ENCODE results near the gene PRKAR2A.
"Not testable (repeated sequence)": the region's sequence is repeated elsewhere in the genome, so short reads cannot be mapped to it uniquely, and the experiment has no call there.

Gene PRKAR2A

DNA sequence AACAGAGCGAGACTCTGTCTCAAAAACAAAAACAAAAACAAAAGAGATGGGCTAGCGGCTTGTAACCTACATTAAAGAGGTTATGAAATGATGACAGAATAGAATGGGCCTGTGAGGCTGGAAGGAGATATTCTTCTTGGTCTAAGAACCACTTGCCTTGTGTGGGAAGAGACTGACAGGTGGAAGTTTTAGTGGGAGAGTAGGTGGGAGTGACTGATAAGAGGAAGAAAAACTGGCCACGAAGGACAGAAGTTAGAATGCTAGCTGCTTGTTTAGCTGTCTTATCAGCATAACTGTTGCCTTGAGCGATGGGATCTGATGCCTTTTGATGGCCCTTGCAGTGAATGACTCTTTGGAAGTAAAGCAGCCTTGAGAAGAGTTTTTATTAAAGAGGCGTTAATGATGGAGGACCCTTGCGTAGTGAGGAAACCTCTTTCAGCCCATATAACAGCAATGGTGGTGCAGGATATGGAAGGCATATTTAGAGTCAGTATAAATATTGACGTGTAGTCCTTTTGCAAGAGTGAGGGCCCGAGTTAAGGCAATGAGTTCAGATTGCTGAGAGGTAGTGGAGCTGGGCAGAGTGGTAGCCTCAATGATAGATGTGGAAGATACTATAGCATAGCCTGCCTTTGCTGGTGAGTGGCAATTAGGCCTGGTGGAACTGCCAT, 122.4 kb downstream of the PRKAR2A start:
- DNase-seq (ENCODE audit: low spot score) = not testable (repeated sequence)

DNA sequence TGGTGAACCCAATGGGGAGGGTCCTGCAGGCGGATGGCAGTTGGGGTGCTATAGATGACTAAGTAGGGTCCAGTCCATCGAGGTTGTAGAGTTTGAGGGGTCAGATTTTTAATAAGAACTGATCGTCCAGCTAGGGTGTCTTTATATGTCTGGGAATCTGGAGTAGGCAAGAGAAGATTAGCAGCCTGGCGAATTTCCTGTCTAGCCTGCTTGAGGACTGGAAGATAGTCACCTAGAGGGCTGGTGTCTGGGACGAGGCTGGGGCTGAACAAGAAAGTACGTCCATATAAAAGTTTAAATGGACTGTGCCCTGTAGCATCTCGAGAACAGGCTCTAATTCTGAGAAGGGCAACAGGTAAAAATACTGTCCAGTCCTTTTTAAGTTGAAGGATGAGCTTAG, 123.9 kb downstream of the PRKAR2A start:
- DNase-seq (ENCODE audit: low spot score) = no peak

DNA sequence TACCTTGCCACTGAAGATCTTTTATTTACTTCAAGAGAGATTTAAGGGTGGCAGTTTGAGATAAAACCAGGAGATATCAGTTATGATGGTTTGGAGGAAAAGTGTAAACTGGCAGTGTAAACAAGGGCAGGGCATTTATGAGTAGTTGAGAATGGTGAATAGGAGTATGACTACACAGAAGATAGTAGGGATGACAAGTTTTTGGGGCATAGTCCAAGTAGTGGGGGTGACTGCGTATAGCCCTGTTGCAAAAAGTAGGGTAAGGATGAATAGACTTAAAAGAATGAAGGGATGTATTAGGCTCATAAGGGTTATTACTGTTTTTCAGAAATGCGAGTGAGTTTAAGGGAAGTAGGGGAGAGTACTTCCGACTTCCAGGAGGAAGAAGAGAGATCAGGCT, 124.4 kb downstream of the PRKAR2A start:
- DNase-seq (ENCODE audit: low spot score) = not testable (repeated sequence)

DNA sequence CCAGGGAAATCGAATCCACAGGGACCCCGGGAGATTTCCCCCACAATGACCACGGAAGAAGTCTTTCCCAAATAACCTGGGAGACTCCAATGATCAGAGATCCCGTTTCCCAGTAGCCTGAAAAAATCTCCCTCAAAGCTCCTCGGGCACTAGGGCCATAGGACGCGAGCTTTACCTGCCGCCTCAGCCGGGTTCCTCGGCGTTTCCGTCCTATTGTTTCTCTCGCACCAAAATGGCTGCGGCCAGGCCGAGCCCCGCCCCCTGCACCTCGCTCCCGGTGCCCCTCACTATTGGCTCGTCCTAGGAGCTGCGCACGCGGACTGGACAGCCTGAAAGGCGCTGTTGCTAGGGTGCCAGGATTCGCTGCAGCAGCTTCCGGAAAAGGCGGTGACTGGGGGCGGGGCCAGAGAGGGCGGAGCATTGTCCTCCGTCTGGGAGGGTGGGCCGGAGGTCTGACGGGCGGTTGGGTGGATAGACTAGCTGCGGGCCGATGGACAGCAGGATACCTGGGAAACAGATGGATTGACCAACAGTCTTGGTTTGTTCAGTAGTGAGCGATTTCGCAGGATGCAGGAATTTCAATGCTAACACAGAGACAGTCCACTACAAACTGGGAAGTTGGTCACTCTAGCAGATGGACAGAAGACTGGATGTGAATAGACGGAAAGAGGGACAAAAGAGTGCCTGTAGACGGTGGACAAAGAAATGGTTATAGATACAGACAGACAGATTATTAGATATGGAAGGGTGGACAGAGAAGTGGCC, 130.5 kb downstream of the PRKAR2A start, which contains the start of gene IP6K2:
IP6K2 (minus strand) TSS at position 240 of the 765 bp plus-strand sequence. CDS start 21,930 bp downstream, outside the sequence.
- peak; percentile 99 for DNase-seq (ENCODE audit: low spot score)

DNA sequence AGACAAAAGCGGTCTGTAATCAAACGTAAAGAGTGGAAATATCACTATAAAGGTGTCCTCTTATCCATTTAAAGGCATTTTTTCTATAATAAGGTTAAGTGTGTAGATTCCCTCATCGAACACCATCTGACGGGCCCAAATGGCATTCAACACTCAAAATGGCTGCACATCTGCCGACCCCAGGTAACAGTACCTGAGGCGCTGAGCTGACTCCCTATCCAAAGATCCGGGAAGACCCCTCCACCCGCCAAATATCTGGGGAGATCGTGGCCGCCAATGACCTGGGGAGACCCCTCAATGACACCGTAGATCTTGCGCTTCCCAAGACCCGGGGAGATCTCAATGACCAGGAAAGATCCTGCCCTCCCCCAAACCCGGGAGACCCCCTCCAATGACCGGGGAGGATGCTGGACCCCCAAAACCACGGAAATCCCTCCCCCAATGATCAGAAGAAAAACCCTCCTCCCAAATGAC, 131.1 kb downstream of the PRKAR2A start:
- DNase-seq (ENCODE audit: low spot score) = peak; percentile 67

DNA sequence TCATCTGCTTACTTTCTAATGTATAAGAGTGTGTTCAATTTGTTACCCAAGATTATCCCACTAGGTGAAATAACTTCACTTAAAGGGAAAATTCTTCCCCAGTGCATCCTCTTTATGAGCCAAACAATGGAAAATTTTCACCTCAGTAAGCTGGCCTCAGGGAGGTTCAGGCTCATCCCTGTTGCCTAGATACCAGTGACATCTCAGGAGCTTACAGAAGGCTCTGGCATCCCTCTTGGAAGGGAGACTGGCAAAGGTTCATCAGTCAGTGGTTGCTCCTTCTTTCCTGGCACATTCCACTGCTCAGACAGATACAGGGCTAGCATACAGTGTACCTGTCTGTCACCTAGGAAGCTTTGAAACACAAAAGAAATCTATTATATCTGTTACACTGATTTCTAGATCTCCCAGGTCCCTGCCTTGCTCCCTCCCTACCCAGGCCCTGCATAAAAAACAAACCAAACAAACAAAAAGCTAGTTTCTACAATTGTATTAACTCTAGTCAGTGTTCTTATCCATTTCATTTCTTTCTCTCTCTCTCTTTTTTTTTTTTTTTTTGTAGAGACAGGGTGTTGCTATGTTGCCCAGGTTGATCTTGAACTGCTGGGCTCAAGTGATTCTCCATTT, 132.4 kb downstream of the PRKAR2A start:
- no peak for DNase-seq (ENCODE audit: low spot score)

DNA sequence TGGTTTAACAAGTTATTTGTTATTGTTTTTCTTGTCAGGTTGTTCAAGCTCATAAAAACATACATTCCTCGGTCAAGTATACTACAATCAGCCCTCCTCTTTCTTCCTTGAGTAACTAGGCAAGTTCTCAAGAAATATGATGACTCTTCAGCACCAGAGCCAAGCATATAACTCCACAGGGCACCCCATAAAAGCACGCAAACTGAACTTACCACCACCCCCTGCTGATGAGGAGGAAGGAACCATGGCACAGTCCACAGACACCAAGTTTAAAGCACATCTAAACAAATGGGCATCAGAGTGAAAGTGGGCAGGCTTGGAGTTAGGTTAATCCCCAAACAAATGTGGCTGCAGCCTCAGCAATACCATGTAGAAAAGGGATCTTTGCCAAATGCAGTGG, 135.9 kb downstream of the PRKAR2A start:
- DNase-seq (ENCODE audit: low spot score) = no peak

DNA sequence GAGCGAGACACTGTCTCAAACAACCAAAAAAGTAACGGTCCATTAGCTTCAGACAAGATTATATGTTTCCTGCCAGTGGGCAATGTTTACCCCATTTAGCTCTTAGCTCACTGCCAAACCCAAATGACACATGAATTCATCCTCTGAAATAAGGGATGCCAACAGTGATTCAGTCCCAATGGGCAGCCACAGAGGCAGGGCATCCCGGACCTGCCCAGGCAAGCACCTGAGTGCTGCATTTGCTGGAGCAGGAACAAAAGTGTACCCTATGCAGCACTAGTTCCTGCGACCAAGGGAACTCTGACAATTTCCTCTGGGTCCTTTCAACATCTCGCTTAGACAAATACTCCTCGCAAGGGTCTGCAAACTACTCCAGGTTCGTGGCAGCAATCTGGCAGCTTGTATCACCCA, 138.6 kb downstream of the PRKAR2A start:
- no peak for DNase-seq (ENCODE audit: low spot score)

DNA sequence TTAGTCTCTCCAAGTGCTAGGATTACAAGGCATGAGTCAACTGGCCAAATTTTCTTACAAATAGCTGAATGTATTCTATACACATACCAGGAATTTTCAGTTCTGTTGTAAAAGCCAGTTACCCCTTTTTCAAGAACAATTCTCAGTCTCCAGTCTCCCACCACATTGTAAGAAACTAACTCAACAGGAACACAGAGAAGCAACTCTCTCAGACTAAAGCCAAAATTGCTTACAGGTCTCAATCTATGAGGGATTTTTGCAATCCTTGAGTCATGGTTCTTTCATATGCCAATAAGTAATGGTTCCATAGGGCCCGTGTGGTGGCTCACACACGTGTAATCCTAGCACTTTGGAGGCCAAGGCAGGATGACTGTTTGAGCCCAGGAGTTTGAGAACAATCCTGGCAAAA, 139.2 kb downstream of the PRKAR2A start:
- no peak for DNase-seq (ENCODE audit: low spot score)

DNA sequence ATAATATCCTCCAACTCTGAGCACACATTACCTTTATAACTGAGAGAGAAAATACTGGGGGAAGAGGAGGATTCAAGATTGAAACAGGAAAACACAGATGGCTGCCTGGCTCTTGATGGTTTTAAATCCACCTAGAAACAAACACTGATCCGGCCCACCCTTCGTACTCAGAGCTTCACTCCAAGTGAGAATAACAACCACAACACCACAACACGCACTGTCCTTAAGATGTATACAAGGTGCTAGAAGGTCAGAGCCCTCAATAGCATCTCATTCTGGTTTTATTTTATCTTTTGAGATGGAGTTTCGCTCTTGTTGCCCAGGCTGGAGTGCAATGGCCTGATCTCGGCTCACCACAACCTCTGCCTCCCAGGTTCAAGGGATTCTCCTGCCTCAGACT, 140.5 kb downstream of the PRKAR2A start:
- no peak for DNase-seq (ENCODE audit: low spot score)

DNA sequence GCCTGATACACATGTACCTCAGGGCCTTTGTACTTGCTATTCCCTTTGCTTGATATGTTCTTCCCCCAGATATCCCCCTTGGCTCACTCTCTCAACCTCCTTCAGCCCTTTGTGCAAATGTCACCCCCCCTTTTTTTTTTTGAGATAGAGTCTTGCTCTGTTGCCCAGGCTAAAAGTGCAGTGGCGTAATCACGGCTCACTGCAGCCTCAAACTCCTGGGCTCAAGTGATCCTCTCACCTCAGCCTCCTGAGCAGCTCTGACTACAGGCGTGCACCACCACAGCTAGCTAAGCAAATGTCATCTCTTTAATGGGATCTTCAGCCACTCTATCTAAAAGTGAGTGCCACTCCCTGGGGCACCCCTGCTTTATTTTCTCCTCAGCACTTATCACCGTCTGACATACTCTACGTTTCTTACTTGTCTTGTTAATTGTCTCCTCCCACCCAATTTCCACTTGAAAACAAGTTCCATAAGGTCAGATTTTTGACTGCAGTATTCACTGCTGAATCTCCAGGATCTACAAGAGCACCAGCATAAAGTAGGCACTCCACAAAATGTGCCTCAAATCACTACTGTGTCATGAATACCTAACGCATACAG, 145.3 kb downstream of the PRKAR2A start:
- no peak for DNase-seq (ENCODE audit: low spot score)

DNA sequence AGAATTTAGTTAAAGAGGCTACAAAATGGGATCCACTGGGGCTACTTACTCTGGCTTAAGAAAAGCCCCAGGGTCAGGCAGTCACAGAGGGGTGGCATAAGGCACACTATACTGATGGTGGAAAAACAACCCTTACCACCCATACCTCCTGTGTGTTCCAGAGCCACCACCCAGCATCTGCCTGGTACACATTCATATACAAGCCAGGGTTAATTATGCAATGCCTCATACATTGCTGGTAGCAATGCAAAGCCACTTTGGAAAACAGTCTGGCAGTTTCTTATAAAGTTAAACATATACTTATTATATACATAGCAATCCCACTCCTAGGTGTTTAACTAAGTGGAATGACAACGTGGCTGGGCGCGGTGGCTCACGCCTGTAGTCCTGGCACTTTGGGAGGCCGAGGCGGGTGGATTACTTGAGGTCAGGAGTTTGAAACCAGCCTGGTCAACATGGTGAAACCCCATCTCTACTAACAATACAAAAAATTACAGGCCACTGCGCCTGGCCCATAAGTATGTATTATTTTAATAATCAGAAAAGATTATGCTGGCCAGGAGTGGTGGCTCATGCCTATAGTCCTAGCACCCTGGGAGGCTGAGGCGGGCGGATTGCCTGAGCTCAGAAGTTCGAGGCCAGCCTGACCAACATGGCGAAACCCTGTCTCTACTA, 146.8 kb downstream of the PRKAR2A start:
- DNase-seq (ENCODE audit: low spot score) = no peak

DNA sequence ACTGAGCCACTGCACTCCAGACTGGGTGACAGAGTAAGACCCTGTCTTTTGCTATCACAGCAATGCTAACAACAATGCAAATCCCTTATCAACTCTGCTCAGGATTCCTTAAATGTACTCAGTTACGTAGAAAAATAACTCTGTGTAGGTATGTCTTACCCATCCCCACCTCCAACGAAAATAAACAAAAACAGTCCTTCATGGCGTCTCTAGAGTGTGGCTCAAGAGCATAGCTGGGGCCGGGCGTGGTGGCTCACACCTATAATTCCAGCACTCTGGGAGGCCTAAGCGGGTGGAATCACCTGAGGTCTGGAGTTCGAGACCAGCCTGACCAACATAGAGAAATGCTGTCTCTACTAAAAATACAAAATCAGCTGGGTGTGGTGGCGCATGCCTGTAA, 148.8 kb downstream of the PRKAR2A start:
- no peak for DNase-seq (ENCODE audit: low spot score)

DNA sequence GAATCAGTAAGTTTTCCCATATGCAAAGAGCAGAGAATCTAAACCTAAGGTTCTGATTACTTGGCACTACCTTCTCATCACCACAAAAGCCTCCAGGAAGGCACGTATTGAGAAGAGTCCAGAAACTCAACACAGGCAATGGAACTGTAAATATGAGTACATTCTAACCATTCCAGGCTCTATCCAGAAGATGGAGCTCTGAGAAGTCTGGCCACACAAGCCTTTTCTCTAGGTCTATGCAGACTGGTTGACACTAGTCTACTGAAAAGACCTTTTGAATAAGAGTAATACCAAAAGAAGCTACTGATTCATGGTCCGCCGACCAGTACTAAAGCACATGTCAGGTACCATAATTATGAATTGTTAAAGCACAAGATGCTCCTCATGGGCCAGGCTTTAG, 149.7 kb downstream of the PRKAR2A start:
- DNase-seq (ENCODE audit: low spot score) = no peak

DNA sequence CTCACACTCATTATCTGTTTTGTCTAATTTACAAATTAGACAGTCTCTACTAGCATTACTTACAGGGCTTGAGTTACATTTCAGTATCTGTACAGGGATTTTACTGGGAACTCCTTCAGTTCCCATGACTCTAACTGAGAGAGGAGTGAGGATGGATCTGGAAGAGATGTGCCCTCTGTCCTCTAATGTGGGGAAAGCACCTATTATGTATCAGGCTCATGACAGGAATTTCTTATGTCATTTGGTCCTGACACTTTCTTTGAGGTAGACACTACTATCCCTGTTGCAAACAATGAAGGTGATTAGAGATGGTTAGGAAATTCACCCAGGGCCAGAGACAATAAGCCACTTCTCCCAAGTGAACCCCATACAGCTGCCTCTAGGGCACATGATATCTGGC, 151.1 kb downstream of the PRKAR2A start:
- DNase-seq (ENCODE audit: low spot score) = no peak

All from left forelimb (tissue), 1 donor.